Mucosa of descending colon (tissue), 3 donors: Measurements from ENCODE around the gene PKNOX2. TPM values are rescaled to one million over a fixed set of nuclear protein-coding genes. Genes with fewer than 3 reads are reported as not detected.

ENCODE experiments used
- ATAC-seq: fragments of 200-7000 bp; cut with Tn5 transposase; one replicate; pipeline ENCODE4 v1.9.1; 2020; ENCODE audit warnings: mild to moderate bottlenecking, moderate library complexity
- DNase-seq, 3 donors: peaks; one replicate each; pipeline ENCODE4 v3.0.0-alpha.2; 2020
- H3K36me3 ChIP-seq: fragments of 200-600 bp; one replicate; pipeline ENCODE4 v1.8.0; 2021; ENCODE audit warnings: low read depth, mild to moderate bottlenecking
- H3K4me1 ChIP-seq: fragments of 200-600 bp; one replicate; pipeline ENCODE4 v1.8.0; 2021; ENCODE audit warnings: low read depth, mild to moderate bottlenecking
- H3K4me3 ChIP-seq: fragments of 200-600 bp; one replicate; pipeline ENCODE4 v1.8.0; 2021; ENCODE audit warnings: mild to moderate bottlenecking
- H3K9me3 ChIP-seq: fragments of 200-600 bp; one replicate; pipeline ENCODE4 v1.8.0; 2021; ENCODE audit warnings: mild to moderate bottlenecking
- CTCF ChIP-seq: fragments of 200-600 bp; IDR thresholded peaks from one replicate; pipeline ENCODE4 v1.8.0; 2022; ENCODE audit warnings: antibody characterized with exemption, mild to moderate bottlenecking
- intact Hi-C, 2 donors: fragments of 100-400 bp; cut with DNase I in 1 of 2; cut with micrococcal nuclease in 1 of 2; formaldehyde crosslinking; loops; one replicate each; pipeline versions ENCODE4 v1.11.0 to v1.11.1; 2022; cut with DNase I, micrococcal nuclease
- total RNA-seq, 3 donors: library from RNA; stranded (reverse); fragmentation: NEBNext Ultra II Directional in 2 of 3; extraction: Animal tissue kit (Norgen Biotek cat#: 25700) in 2 of 3; gene quantifications; one replicate each; pipeline versions ENCODE4 v1.2.1 to v1.2.4, GENCODE V29; 2021 to 2023
- donor health status: DM: no; HTN: no; CAD: no; lungs with moderate emphysema.
- donor health status: DM: no; HTN: no; CAD: no.
- donor health status: DM: no; HTN: yes; CAD: no.

PKNOX2 gene
- total RNA-seq, 3 donors from 2014 or later, result 1.5 to 4.0 (median 1.9) TPM

GRCh38 chr11:125390946-125391345 is 226.4 kb downstream of the PKNOX2 start:
- ATAC-seq (no peak), DNase-seq (no peak)
- intact Hi-C loops, result no loop called here
- no peaks in the 10 kb centered on the region for H3K4me1 ChIP-seq
- no peak overlapping the region for H3K4me3 ChIP-seq
- no peaks in the 10 kb centered on the region for H3K9me3 ChIP-seq
- no peak for TF ChIP-seq CTCF
- H3K36me3 ChIP-seq, result no peaks in the 10 kb centered on the region

- no peaks in the 10 kb centered on the region for H3K9me3 ChIP-seq
- no peaks in the 10 kb centered on the region for H3K4me1 ChIP-seq
- TF ChIP-seq CTCF, result no peak
- H3K36me3 ChIP-seq, result no peaks in the 10 kb centered on the region
- intact Hi-C loops, result no loop called here
- no peak overlapping the region for H3K4me3 ChIP-seq
- ATAC-seq (no peak), DNase-seq (no peak)
Measured at GRCh38 chr11:125393331-125393730, 228.8 kb downstream of the PKNOX2 start.

GRCh38 chr11:125394296-125394695 is 229.7 kb downstream of the PKNOX2 start:
- no peaks in the 10 kb centered on the region for H3K9me3 ChIP-seq
- no peak for DNase-seq
- no peak overlapping the region for H3K4me3 ChIP-seq
- ATAC-seq, result no peak
- no peak for TF ChIP-seq CTCF
- intact Hi-C loops, result no loop called here
- H3K4me1 ChIP-seq, result no peaks in the 10 kb centered on the region
- H3K36me3 ChIP-seq, result no peaks in the 10 kb centered on the region

- no peak overlapping the region for H3K4me3 ChIP-seq
- intact Hi-C loops, result no loop called here
- no peaks in the 10 kb centered on the region for H3K9me3 ChIP-seq
Measured at GRCh38 chr11:125397421-125397820, 232.9 kb downstream of the PKNOX2 start.

GRCh38 chr11:125398475-125398874 is 233.9 kb downstream of the PKNOX2 start:
- Histone ChIP-seq H3K9me3 (no peaks in the 10 kb centered on the region), H3K36me3 (no peaks in the 10 kb centered on the region), H3K4me3 (no peak overlapping the region), H3K4me1 (no peaks in the 10 kb centered on the region)
- TF ChIP-seq CTCF, result no peak
- ATAC-seq, result no peak
- intact Hi-C loops, result no loop called here
- no peak for DNase-seq

More at GRCh38 chr11:125397421-125397820, 232.9 kb downstream of the PKNOX2 start:
- DNase-seq (no peak), ATAC-seq (no peak)
- no peak for TF ChIP-seq CTCF
- Histone ChIP-seq H3K36me3 (no peaks in the 10 kb centered on the region), H3K4me1 (no peaks in the 10 kb centered on the region)

GRCh38 chr11:125398994-125399640 is 234.6 kb downstream of the PKNOX2 start:
- H3K4me3 ChIP-seq, result no peak overlapping the region
- no peaks in the 10 kb centered on the region for H3K36me3 ChIP-seq
- DNase-seq, result no peak
- H3K4me1 ChIP-seq, result no peaks in the 10 kb centered on the region
- no peaks in the 10 kb centered on the region for H3K9me3 ChIP-seq
- no peak for TF ChIP-seq CTCF
- intact Hi-C loops, result no loop called here
- ATAC-seq, result no peak
